IMR-90 (cell line): Measurements from ENCODE around the gene TIGD1. TPM values are rescaled to one million over a fixed set of nuclear protein-coding genes. Genes with fewer than 3 reads are reported as not detected.

Experiments
- ATAC-seq: fragments of 200-7000 bp; cut with Tn5 transposase; 2 replicates; pipeline ENCODE4 v1.9.1; 2020; ENCODE audit warnings: low read depth, mild to moderate bottlenecking, moderate library complexity
- BruUV-seq: library from RNA; stranded (reverse); fragments of 400-500 nt; replicated peaks from 2 replicates; lab custom pipeline; 2021; lab: Mats Ljungman, UMichigan
- CTCF ChIA-PET: fragments of 300-600 bp; formaldehyde crosslinking; extraction: SDS; loops from one replicate; lab custom pipeline; 2021; ENCODE audit warnings: antibody characterized with exemption; lab: Yijun Ruan, JAX
- POLR2A ChIA-PET: fragments of 300-600 bp; sonication (Branson Sonifier 250); formaldehyde crosslinking; loops from one replicate; lab custom pipeline; 2022; ENCODE audit warnings: antibody characterized with exemption; ENCODE audit not compliant: unreplicated experiment; lab: Charles Lee
- DNase-seq: peaks from one replicate; pipeline ENCODE4 v3.0.0; 2013
- H2AFZ ChIP-seq: replicated peaks from 2 replicates; pipeline ENCODE3; 2013; ENCODE audit warnings: low read length, mild to moderate bottlenecking; ENCODE audit not compliant: poor library complexity
- H2AK5ac ChIP-seq: 2 replicates; pipeline ENCODE4 v1.6.1; 2013; ENCODE audit warnings: low read depth, low read length, inconsistent platforms
- H2AK9ac ChIP-seq: replicated peaks from 2 replicates; pipeline ENCODE3; 2013; ENCODE audit warnings: mild to moderate bottlenecking, low read depth, low read length, moderate library complexity; ENCODE audit not compliant: poor library complexity
- H2BK120ac ChIP-seq: 2 replicates; pipeline ENCODE4 v1.6.1; 2013; ENCODE audit warnings: low read depth, low read length, inconsistent platforms
- H2BK15ac ChIP-seq: 3 replicates; pipeline ENCODE4 v1.6.1; 2013; ENCODE audit warnings: low read depth, low read length, inconsistent platforms
- H2BK20ac ChIP-seq: 2 replicates; pipeline ENCODE4 v1.6.1; 2013; ENCODE audit warnings: low read depth, mild to moderate bottlenecking, inconsistent platforms, low read length, moderate library complexity
- H2BK5ac ChIP-seq: 2 replicates; pipeline ENCODE4 v1.6.1; 2013; ENCODE audit warnings: mild to moderate bottlenecking, low read depth, low read length, inconsistent platforms; ENCODE audit not compliant: poor library complexity, severe bottlenecking
- H3K14ac ChIP-seq: replicated peaks from 2 replicates; pipeline ENCODE4 v1.6.1; 2013; ENCODE audit warnings: low read depth, low read length, inconsistent platforms
- H3K18ac ChIP-seq: 2 replicates; pipeline ENCODE4 v1.6.1; 2013; ENCODE audit warnings: low read depth, low read length, control low read depth
- H3K23ac ChIP-seq: 2 replicates; pipeline ENCODE4 v1.6.1; 2013; ENCODE audit warnings: low read depth, low read length, inconsistent platforms
- H3K27ac ChIP-seq: 2 replicates; pipeline ENCODE4 v1.5.1; 2013; ENCODE audit warnings: mild to moderate bottlenecking, control low read depth, low read length; ENCODE audit not compliant: insufficient read depth
- H3K27me3 ChIP-seq: 2 replicates; pipeline ENCODE4 v1.6.1; 2013; ENCODE audit warnings: low read length; ENCODE audit not compliant: control insufficient read depth, insufficient read depth
- H3K36me3 ChIP-seq: 2 replicates; pipeline ENCODE4 v1.6.1; 2013; ENCODE audit warnings: low read length, mixed read lengths; ENCODE audit not compliant: control insufficient read depth, insufficient read depth
- H3K4ac ChIP-seq: 2 replicates; pipeline ENCODE4 v1.6.1; 2013; ENCODE audit warnings: low read depth, low read length, inconsistent platforms
- H3K4me1 ChIP-seq: 2 replicates; pipeline ENCODE4 v1.6.1; 2013; ENCODE audit warnings: low read length, mixed read lengths; ENCODE audit not compliant: control insufficient read depth, insufficient read depth
- H3K4me2 ChIP-seq: 2 replicates; pipeline ENCODE4 v1.6.1; 2013; ENCODE audit warnings: low read depth, mild to moderate bottlenecking, control low read depth, low read length, moderate library complexity
- H3K4me3 ChIP-seq: 2 replicates; pipeline ENCODE4 v1.5.1; 2013; ENCODE audit warnings: low read depth, mild to moderate bottlenecking, control low read depth, low read length, moderate library complexity; ENCODE audit not compliant: insufficient read depth
- H3K56ac ChIP-seq: 2 replicates; pipeline ENCODE4 v1.6.1; 2013; ENCODE audit warnings: low read length, inconsistent platforms; ENCODE audit not compliant: insufficient read depth; ENCODE audit errors: extremely low read depth
- H3K79me1 ChIP-seq, 2 experiments: 2 replicates each; pipeline ENCODE4 v1.6.1; 2013; ENCODE audit warnings: low read length in 2 of 2, inconsistent platforms in 1 of 2, low read depth in 1 of 2
- H3K9ac ChIP-seq: 2 replicates; pipeline ENCODE4 v1.6.1; 2013; ENCODE audit warnings: low read depth, low read length, control low read depth
- H3K9me1 ChIP-seq: 2 replicates; pipeline ENCODE4 v1.6.1; 2013; ENCODE audit warnings: low read length, inconsistent platforms; ENCODE audit not compliant: insufficient read depth
- H3K9me3 ChIP-seq: 2 replicates; pipeline ENCODE4 v1.6.1; 2013; ENCODE audit warnings: low read length; ENCODE audit not compliant: control insufficient read depth, insufficient read depth
- H4K20me1 ChIP-seq: 2 replicates; pipeline ENCODE4 v1.6.1; 2013; ENCODE audit warnings: low read length, inconsistent platforms; ENCODE audit not compliant: insufficient read depth
- H4K5ac ChIP-seq: 2 replicates; pipeline ENCODE4 v1.6.1; 2013; ENCODE audit warnings: mild to moderate bottlenecking, low read depth, low read length, control low read depth
- H4K8ac ChIP-seq, 2 experiments: 2 replicates each; pipeline ENCODE4 v1.6.1; 2013; ENCODE audit warnings: low read depth in 2 of 2, low read length in 2 of 2, control low read depth in 1 of 2, inconsistent platforms in 1 of 2
- H4K91ac ChIP-seq: 2 replicates; pipeline ENCODE4 v1.6.1; 2013; ENCODE audit warnings: low read depth, low read length, inconsistent platforms; ENCODE audit not compliant: insufficient read depth
- CHD1 ChIP-seq: IDR thresholded peaks from 2 replicates; pipeline ENCODE4 v1.6.1; 2012; ENCODE audit warnings: low read depth, low read length, improper control_type of control experiment
- RFX5 ChIP-seq: IDR thresholded peaks from 2 replicates; pipeline ENCODE4 v1.8.0; 2012; ENCODE audit warnings: low read depth, mild to moderate bottlenecking, low read length, moderate library complexity
- WGBS, 2 experiments: methylation state at CpG; one replicate each; pipeline versions ENCODE4 v1.1.5 to v1.1.7; 2013; ENCODE audit warnings: missing lambda C conversion rate in 2 of 2; ENCODE audit not compliant: insufficient read length in 1 of 2; ENCODE audit errors: extremely low coverage in 2 of 2; 5-methylcytosine and 5-hydroxymethylcytosine counted together
- dilution Hi-C: fragments of 300-500 bp; cut with HindIII; formaldehyde crosslinking; loops from one replicate; pipeline ENCODE4 v1.14.3; 2018; ENCODE audit warnings: low sequenced_read_pairs; ENCODE audit not compliant: unreplicated experiment
- in situ Hi-C: fragments of 300-500 bp; cut with MboI; formaldehyde crosslinking; loops from 3 replicates; pipeline ENCODE4 v1.14.3; 2019; ENCODE audit warnings: low sequenced_read_pairs, inconsistent platforms, mixed read lengths
- intact Hi-C: fragments of 100-400 bp; cut with micrococcal nuclease; formaldehyde crosslinking; loops from 2 replicates; pipeline ENCODE4 v1.10.0; 2022
- polyA plus RNA-seq, 3 experiments: library from polyadenylated mRNA; depleted of rRNA; stranded (reverse); fragments of >200 nt; gene quantifications; 2 replicates each; pipeline ENCODE4 v1.2.3, GENCODE V29; 2012; ENCODE audit warnings: low replicate concordance in 1 of 3
- total RNA-seq: library from RNA; depleted of rRNA; stranded (reverse); fragments of >200 nt; gene quantifications from 2 replicates; pipeline ENCODE4 v1.2.3, GENCODE V29; 2012

The TIGD1 gene
- total and polyA plus RNA-seq, 2 of the 4 experiments (the other 2 are of a cell fraction) = 2.7 to 2.9 TPM

DNA sequence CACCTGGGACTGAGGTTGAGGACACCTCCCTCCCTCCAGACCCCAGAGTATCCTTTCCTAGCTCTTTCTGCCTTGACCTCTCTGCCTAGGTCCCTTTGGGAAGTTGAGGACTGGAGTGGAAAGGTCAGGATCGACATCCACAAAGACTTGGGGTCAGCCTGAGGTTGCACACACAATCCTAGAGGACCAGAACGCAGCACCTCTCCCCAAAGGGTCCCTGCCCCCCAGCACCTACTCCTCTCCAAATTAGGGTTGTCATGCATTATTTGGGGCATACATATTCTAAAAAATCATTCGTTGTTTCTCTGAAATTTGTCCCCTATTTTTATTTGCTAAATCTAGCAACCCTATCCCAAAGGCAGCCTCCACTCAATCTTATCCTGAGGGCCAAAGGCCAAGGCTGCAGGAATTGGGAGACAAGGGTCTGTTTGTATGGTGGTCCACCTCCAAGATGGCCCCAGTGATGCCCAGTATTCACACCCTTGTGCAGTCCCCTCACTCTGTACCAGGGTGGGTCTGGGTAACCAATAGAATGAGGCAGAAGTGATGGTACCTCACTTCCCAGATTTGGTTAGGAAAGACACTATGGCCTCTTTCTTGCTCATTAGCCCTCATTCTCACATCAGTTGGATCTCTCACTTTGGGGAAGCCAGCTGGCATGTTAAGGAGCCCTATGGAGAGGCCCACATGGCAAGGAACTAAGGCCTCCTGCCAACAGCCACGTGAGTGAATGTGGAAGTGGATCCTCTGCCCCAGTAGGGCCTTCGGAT, 14.4 kb downstream of the TIGD1 start:
- BruUV-seq = no TSS peak
- in situ Hi-C loops (no loop called here), intact Hi-C loops (no loop called here), dilution Hi-C loops (no loop called here)
- Histone ChIP-seq H3K36me3 (no peaks in the 10 kb centered on the region), H3K18ac (no peak overlapping the region), H2BK15ac (no peak overlapping the region), H3K4ac (no peak overlapping the region), H2BK20ac (no peak overlapping the region), H3K23ac (no peak overlapping the region), H4K20me1 (no peaks in the 10 kb centered on the region; the same call in 1 of the 2 replicates), H3K56ac (no peak overlapping the region), H3K9me3 (peaks cover 6% of the 10 kb centered on the region), H3K79me1 (no peaks in the 10 kb centered on the region), H3K14ac (no peak overlapping the region), H4K5ac (no peak overlapping the region), H3K4me3 (no peak overlapping the region), H3K27me3 (peaks cover 19% of the 10 kb centered on the region), H2AK5ac (no peak overlapping the region), H2AK9ac (no peak overlapping the region), H4K91ac (no peak overlapping the region), H3K9me1 (no peaks in the 10 kb centered on the region), H2BK5ac (no peak overlapping the region), H3K9ac (no peak overlapping the region), H3K4me2 (no peak overlapping the region), H3K4me1 (no peaks in the 10 kb centered on the region; the same call in 1 of the 2 replicates), H2BK120ac (no peak overlapping the region), H3K27ac (no peak overlapping the region), H4K8ac (no peak overlapping the region), H2AFZ (no peak overlapping the region)
- no CpG with 5 or more reads among the region's 5 CpGs for WGBS, 2 experiments
- DNase-seq (no peak), ATAC-seq (no peak)
- ChIA-PET CTCF (no interaction called here), POLR2A (no interaction called here)
- no peak for TF ChIP-seq RFX5
- TF ChIP-seq CHD1 = no peak
